GM19025 (cell line): ENCODE results near the gene FGF3.

Source experiments
- ATAC-seq: cut with Tn5 transposase; IDR thresholded peaks from one replicate; pipeline ENCODE4 v1.9.1; 2021; ENCODE audit warnings: mild to moderate bottlenecking, low read depth, moderate library complexity; ENCODE audit not compliant: unreplicated experiment

The FGF3 gene

GRCh38 chr11:69848201-69848600 lies 29.0 kb upstream of the FGF3 start:
- ATAC-seq, result no peak

- no peak for ATAC-seq
These were observed 25.2 kb upstream of the FGF3 start for GRCh38 chr11:69844396-69844795.

- ATAC-seq, result no peak
These were observed 24.3 kb upstream of the FGF3 start for GRCh38 chr11:69843529-69843921.

- ATAC-seq, result no peak
These were observed 23.7 kb upstream of the FGF3 start for GRCh38 chr11:69842746-69843528.

GRCh38 chr11:69841859-69842698 lies 22.9 kb upstream of the FGF3 start:
- ATAC-seq, result no peak

- ATAC-seq, result no peak
These were observed 22.1 kb upstream of the FGF3 start for GRCh38 chr11:69841170-69841858.

- no peak for ATAC-seq
These were observed 21.4 kb upstream of the FGF3 start for GRCh38 chr11:69840371-69841169.

- ATAC-seq, result no peak
These were observed 20.3 kb upstream of the FGF3 start for GRCh38 chr11:69839516-69839915.

GRCh38 chr11:69837791-69838190 lies 18.6 kb upstream of the FGF3 start:
- no peak for ATAC-seq

- no peak for ATAC-seq
These were observed 17.2 kb upstream of the FGF3 start for GRCh38 chr11:69836401-69836800.

- no peak for ATAC-seq
These were observed 15.9 kb upstream of the FGF3 start for GRCh38 chr11:69834811-69835800.

GRCh38 chr11:69834251-69834650 lies 15.0 kb upstream of the FGF3 start:
- no peak for ATAC-seq

- ATAC-seq, result no peak
These were observed 13.6 kb upstream of the FGF3 start for GRCh38 chr11:69832561-69833413.

GRCh38 chr11:69831985-69832384 lies 12.8 kb upstream of the FGF3 start:
- no peak for ATAC-seq

- no peak for ATAC-seq
These were observed 10.9 kb upstream of the FGF3 start for GRCh38 chr11:69830086-69830485.

- ATAC-seq, result no peak
These were observed 9.7 kb upstream of the FGF3 start for GRCh38 chr11:69828971-69829344.

- ATAC-seq, result no peak
These were observed 9.2 kb upstream of the FGF3 start for GRCh38 chr11:69828276-69828970.

GRCh38 chr11:69826773-69827172 lies 7.6 kb upstream of the FGF3 start:
- ATAC-seq, result no peak
